Activated naive CD4-positive, alpha-beta T cell treated with anti-CD3 and anti-CD28 coated beads, Interleukin-2, amount 50 U/mL, for 72 hours (primary cell): ENCODE results near the gene AMBRA1. TPM values are rescaled to one million over a fixed set of nuclear protein-coding genes. Genes with fewer than 3 reads are reported as not detected.
"Not testable (repeated sequence)": the region's sequence is repeated elsewhere in the genome, so short reads cannot be mapped to it uniquely, and the experiment has no call there.

ENCODE experiments used
- ATAC-seq, 2 donors: fragments of 150-1000 bp; cut with Tn5 transposase; 2 replicates each; pipeline ENCODE4 v1.10.0; 2021; ENCODE audit warnings: mild to moderate bottlenecking in 2 of 2, moderate library complexity in 2 of 2
- DNase-seq, 2 donors: peaks; one replicate each; pipeline ENCODE4 v3.0.0; 2021 to 2022; ENCODE audit warnings: low spot score in 2 of 2
- H3K27ac Mint-ChIP-seq, 2 donors: one replicate each; pipeline ENCODE4 v1.8.0; 2022; ENCODE audit warnings: mild to moderate bottlenecking in 2 of 2, mixed read lengths in 2 of 2
- H3K36me3 Mint-ChIP-seq, 2 donors: one replicate each; pipeline ENCODE4 v1.8.0; 2022; ENCODE audit warnings: mixed read lengths in 2 of 2
- H3K9me3 Mint-ChIP-seq, 2 donors: one replicate each; pipeline ENCODE4 v1.8.0; 2022; ENCODE audit warnings: mixed read lengths in 2 of 2
- total RNA-seq, 2 donors: library from RNA; stranded (reverse); gene quantifications; one replicate each; pipeline ENCODE4 v1.2.3, GENCODE V29; 2022

AMBRA1 gene
- total RNA-seq, 2 donors from 2014 or later: 20.9 to 28.5 TPM

- no peak overlapping the region for H3K27ac Mint-ChIP-seq
- DNase-seq (no peak), ATAC-seq (no peak)
- H3K36me3 Mint-ChIP-seq: no peaks in the 10 kb centered on the region
- no peaks in the 10 kb centered on the region for H3K9me3 Mint-ChIP-seq
Measured at GRCh38 chr11:46385169-46386004, 208.4 kb downstream of the AMBRA1 start.

- Mint-ChIP-seq H3K9me3 (no peaks in the 10 kb centered on the region), H3K36me3 (no peaks in the 10 kb centered on the region), H3K27ac (no peak overlapping the region)
- DNase-seq (no peak), ATAC-seq (no peak)
Measured at GRCh38 chr11:46383974-46384701, 209.7 kb downstream of the AMBRA1 start.

GRCh38 chr11:46383404-46383758 is 210.4 kb downstream of the AMBRA1 start:
- Mint-ChIP-seq H3K9me3 (no peaks in the 10 kb centered on the region), H3K36me3 (no peaks in the 10 kb centered on the region), H3K27ac (no peak overlapping the region)
- ATAC-seq (no peak), DNase-seq (no peak)

GRCh38 chr11:46382646-46383403 is 211.0 kb downstream of the AMBRA1 start:
- peaks cover 0 to 4% of the 10 kb centered on the region in 2 donors for H3K36me3 Mint-ChIP-seq
- no peak overlapping the region for H3K27ac Mint-ChIP-seq
- DNase-seq: no peak
- ATAC-seq: no peak
- H3K9me3 Mint-ChIP-seq: no peaks in the 10 kb centered on the region

GRCh38 chr11:46381819-46382645 is 211.8 kb downstream of the AMBRA1 start:
- peak; percentile 14 to 19 for ATAC-seq
- Mint-ChIP-seq H3K27ac (peak overlapping the region in 1 of 2 donors; percentile 29), H3K9me3 (no peaks in the 10 kb centered on the region), H3K36me3 (peaks cover 0 to 11% of the 10 kb centered on the region in 2 donors)
- no peak for DNase-seq

GRCh38 chr11:46381048-46381818 is 212.6 kb downstream of the AMBRA1 start, which contains the start of gene MDK:
Gene MDK, plus strand, starts transcription at chr11:46381669. Its CDS starts 389 bp downstream, at chr11:46382058.
- Mint-ChIP-seq H3K27ac (peak within 1 kb of the TSS; percentile 29 to 72), H3K9me3 (no peaks in the 10 kb centered on the region)

GRCh38 chr11:46380340-46381047 is 213.3 kb downstream of the AMBRA1 start:
- ATAC-seq (peak; percentile 56 to 73), DNase-seq (peak; percentile 55 to 89)
- peaks cover 0 to 11% of the 10 kb centered on the region in 2 donors for H3K36me3 Mint-ChIP-seq
- H3K27ac Mint-ChIP-seq: peak overlapping the region in 1 of 2 donors; percentile 72
- H3K9me3 Mint-ChIP-seq: no peaks in the 10 kb centered on the region

More at GRCh38 chr11:46381048-46381818, 212.6 kb downstream of the AMBRA1 start, which contains the start of gene MDK:
- ATAC-seq (peak; percentile 24 to 25), DNase-seq (no peak)
- H3K36me3 Mint-ChIP-seq: peaks cover 0 to 11% of the 10 kb centered on the region in 2 donors

GRCh38 chr11:46379482-46380293 is 214.1 kb downstream of the AMBRA1 start:
- not testable (repeated sequence) for ATAC-seq

GRCh38 chr11:46378811-46379481 is 214.9 kb downstream of the AMBRA1 start:
- DNase-seq (no peak), ATAC-seq (no peak)
- Mint-ChIP-seq H3K9me3 (no peaks in the 10 kb centered on the region), H3K36me3 (peaks cover 4 to 16% of the 10 kb centered on the region in 2 donors), H3K27ac (peak overlapping the region in 1 of 2 donors; percentile 55)

More at GRCh38 chr11:46379482-46380293, 214.1 kb downstream of the AMBRA1 start:
- not testable (repeated sequence) for DNase-seq, H3K9me3 Mint-ChIP-seq
- H3K27ac Mint-ChIP-seq: peak overlapping the region; percentile 29 to 72
- peaks cover 4 to 16% of the 10 kb centered on the region in 2 donors for H3K36me3 Mint-ChIP-seq

- H3K9me3 Mint-ChIP-seq: no peaks in the 10 kb centered on the region
- peaks cover 4 to 16% of the 10 kb centered on the region in 2 donors for H3K36me3 Mint-ChIP-seq
- ATAC-seq (no peak), DNase-seq (no peak)
- H3K27ac Mint-ChIP-seq: no peak overlapping the region
Measured at GRCh38 chr11:46378296-46378695, 215.5 kb downstream of the AMBRA1 start.

GRCh38 chr11:46377831-46378230 is 216.0 kb downstream of the AMBRA1 start:
- H3K9me3 Mint-ChIP-seq: no peaks in the 10 kb centered on the region
- H3K36me3 Mint-ChIP-seq: peaks cover 4 to 16% of the 10 kb centered on the region in 2 donors
- DNase-seq (no peak), ATAC-seq (no peak)
- H3K27ac Mint-ChIP-seq: peak overlapping the region; percentile 5 to 65

- no peak for DNase-seq
- ATAC-seq: no peak
- H3K9me3 Mint-ChIP-seq: no peaks in the 10 kb centered on the region
- H3K36me3 Mint-ChIP-seq: peaks cover 4 to 16% of the 10 kb centered on the region in 2 donors
- H3K27ac Mint-ChIP-seq: peak overlapping the region in 1 of 2 donors; percentile 5
Measured at GRCh38 chr11:46377290-46377689, 216.5 kb downstream of the AMBRA1 start.

GRCh38 chr11:46376258-46377050 is 217.4 kb downstream of the AMBRA1 start:
- DNase-seq (no peak), ATAC-seq (no peak)
- H3K27ac Mint-ChIP-seq: peak overlapping the region in 1 of 2 donors; percentile 33
- H3K36me3 Mint-ChIP-seq: peaks cover 4 to 16% of the 10 kb centered on the region in 2 donors
- no peaks in the 10 kb centered on the region for H3K9me3 Mint-ChIP-seq
